ENCODE measurements around the gene LEF1.

DNA sequence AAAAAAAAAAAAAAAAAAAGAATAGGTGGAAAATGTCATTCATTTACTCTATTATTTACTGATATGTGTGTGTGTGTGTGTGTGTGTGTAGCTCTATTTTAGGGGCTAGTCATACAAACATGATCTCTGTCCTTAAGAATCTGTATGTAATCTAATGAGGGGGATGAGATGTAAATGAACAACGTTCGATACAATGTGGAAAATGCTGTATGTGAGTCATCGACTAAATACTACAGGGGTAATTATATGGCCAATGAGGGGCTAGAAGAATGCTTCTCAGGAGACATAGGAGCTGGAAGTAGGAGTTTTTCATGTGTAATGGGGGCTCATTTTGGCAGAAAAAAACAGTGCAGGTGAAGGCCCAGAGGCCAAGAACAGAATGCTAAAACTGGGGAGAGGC lies 41.9 kb downstream of the LEF1 start:
- TF ChIP-seq, protein P1, sequence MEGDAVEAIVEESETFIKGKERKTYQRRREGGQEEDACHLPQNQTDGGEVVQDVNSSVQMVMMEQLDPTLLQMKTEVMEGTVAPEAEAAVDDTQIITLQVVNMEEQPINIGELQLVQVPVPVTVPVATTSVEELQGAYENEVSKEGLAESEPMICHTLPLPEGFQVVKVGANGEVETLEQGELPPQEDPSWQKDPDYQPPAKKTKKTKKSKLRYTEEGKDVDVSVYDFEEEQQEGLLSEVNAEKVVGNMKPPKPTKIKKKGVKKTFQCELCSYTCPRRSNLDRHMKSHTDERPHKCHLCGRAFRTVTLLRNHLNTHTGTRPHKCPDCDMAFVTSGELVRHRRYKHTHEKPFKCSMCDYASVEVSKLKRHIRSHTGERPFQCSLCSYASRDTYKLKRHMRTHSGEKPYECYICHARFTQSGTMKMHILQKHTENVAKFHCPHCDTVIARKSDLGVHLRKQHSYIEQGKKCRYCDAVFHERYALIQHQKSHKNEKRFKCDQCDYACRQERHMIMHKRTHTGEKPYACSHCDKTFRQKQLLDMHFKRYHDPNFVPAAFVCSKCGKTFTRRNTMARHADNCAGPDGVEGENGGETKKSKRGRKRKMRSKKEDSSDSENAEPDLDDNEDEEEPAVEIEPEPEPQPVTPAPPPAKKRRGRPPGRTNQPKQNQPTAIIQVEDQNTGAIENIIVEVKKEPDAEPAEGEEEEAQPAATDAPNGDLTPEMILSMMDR (IDR thresholded peaks at IDR 0.05; ENCODE audit: extremely low read depth in 1 of 2, insufficient read depth in 1 of 2, low read depth in 1 of 2, low read length in 2 of 2) = no peak
- TF ChIP-seq POLR2A (IDR thresholded peaks at IDR 0.05; ENCODE audit: low read depth, low read length) (no peak), EZH2 (IDR thresholded peaks at IDR 0.05; ENCODE audit: borderline replicate concordance, low read depth, low read length, severe bottlenecking) (no peak), POLR2AphosphoS5 (IDR thresholded peaks at IDR 0.05; ENCODE audit: insufficient read depth, low read depth, low read length) (no peak)

Data from endothelial cell of umbilical vein (primary cell).